OCI-LY3 (cell line): Measurements from ENCODE around the gene CCDC38.

Experiments used
- EZH2phosphoT487 ChIP-seq: fragments of 200-600 bp; shearing (Covaris generic); IDR thresholded peaks from 2 replicates; pipeline ENCODE4 v1.6.1; 2018; ENCODE audit warnings: antibody characterized with exemption, mixed run types, low read depth
- TF ChIP-seq, protein P1 (sequence below): fragments of 200-600, 300-600 bp; sonication (generic); IDR thresholded peaks from 2 replicates; pipeline ENCODE4 v1.5.1; 2014; ENCODE audit warnings: antibody characterized with exemption, low read length, low read depth

DNA sequence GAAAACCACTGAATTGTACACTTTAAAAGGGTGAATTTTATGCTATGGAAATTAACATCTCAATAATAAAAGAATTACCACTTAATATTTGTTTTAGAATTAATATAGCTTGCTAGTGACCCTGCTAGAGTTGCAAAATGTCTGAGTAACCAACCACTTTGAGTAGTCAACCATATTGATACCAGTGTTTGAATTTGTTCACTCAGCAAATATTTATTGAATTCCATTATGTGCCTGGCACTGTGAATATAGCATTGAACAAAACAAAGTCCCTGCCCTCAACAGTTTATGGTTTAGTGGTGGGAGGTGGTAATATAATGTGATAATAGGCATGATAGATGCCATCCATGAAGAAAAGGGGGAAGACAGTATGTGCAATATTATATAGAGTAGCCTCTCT, 79.1 kb downstream of the CCDC38 start:
- TF ChIP-seq, protein P1, sequence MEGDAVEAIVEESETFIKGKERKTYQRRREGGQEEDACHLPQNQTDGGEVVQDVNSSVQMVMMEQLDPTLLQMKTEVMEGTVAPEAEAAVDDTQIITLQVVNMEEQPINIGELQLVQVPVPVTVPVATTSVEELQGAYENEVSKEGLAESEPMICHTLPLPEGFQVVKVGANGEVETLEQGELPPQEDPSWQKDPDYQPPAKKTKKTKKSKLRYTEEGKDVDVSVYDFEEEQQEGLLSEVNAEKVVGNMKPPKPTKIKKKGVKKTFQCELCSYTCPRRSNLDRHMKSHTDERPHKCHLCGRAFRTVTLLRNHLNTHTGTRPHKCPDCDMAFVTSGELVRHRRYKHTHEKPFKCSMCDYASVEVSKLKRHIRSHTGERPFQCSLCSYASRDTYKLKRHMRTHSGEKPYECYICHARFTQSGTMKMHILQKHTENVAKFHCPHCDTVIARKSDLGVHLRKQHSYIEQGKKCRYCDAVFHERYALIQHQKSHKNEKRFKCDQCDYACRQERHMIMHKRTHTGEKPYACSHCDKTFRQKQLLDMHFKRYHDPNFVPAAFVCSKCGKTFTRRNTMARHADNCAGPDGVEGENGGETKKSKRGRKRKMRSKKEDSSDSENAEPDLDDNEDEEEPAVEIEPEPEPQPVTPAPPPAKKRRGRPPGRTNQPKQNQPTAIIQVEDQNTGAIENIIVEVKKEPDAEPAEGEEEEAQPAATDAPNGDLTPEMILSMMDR, result no peak
- TF ChIP-seq EZH2phosphoT487, result no peak
